Astrocyte (in vitro differentiated cells and primary cell): ENCODE measurements around the gene C8A.

Experiments
- EZH2 ChIP-seq: IDR thresholded peaks from 2 replicates; pipeline ENCODE4 v1.6.1; 2012; ENCODE audit warnings: mild to moderate bottlenecking, low read length, inconsistent platforms; ENCODE audit not compliant: insufficient read depth
- TF ChIP-seq, protein P1 (sequence below): IDR thresholded peaks from 2 replicates; pipeline ENCODE4 v1.5.1; 2011; ENCODE audit warnings: low read depth, mild to moderate bottlenecking, inconsistent platforms, low read length, moderate library complexity; ENCODE audit not compliant: insufficient read depth

DNA sequence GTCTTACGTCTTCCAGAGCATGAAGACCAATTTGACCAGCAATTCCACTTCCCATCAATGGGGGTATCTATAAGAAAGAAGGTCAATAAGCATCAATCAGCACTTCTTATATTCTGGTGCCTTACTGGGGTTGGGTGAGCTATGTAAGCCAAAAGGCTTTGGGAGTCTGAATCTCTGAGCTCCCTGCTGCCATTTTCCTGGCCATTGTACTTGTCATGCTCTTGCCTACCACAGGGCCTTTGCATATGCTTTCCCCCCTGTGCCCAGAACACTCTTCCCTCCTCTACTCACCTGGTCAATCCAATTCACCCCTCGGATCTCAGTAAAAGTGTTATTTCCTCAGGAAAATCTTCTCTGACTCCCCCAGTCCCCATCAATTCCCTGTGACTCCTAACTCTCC is 74.9 kb downstream of the C8A start:
- TF ChIP-seq, protein P1, sequence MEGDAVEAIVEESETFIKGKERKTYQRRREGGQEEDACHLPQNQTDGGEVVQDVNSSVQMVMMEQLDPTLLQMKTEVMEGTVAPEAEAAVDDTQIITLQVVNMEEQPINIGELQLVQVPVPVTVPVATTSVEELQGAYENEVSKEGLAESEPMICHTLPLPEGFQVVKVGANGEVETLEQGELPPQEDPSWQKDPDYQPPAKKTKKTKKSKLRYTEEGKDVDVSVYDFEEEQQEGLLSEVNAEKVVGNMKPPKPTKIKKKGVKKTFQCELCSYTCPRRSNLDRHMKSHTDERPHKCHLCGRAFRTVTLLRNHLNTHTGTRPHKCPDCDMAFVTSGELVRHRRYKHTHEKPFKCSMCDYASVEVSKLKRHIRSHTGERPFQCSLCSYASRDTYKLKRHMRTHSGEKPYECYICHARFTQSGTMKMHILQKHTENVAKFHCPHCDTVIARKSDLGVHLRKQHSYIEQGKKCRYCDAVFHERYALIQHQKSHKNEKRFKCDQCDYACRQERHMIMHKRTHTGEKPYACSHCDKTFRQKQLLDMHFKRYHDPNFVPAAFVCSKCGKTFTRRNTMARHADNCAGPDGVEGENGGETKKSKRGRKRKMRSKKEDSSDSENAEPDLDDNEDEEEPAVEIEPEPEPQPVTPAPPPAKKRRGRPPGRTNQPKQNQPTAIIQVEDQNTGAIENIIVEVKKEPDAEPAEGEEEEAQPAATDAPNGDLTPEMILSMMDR = no peak
- no peak for TF ChIP-seq EZH2
